HepG2 (cell line): ENCODE results near the gene GNAT2. TPM values are rescaled to one million over a fixed set of nuclear protein-coding genes. Genes with fewer than 3 reads are reported as not detected.

Experiments used
- ATAC-seq: fragments of 200-7000 bp; cut with Tn5 transposase; 3 replicates; pipeline ENCODE4 v1.9.1; 2020; ENCODE audit warnings: mild to moderate bottlenecking, moderate library complexity
- BruUV-seq: library from RNA; stranded (reverse); fragments of 400-500 nt; replicated peaks from 2 replicates; lab custom pipeline; 2021; lab: Mats Ljungman, UMichigan
- CTCF ChIA-PET: fragments of 300-600 bp; formaldehyde crosslinking; extraction: SDS; loops from one replicate; lab custom pipeline; 2021; ENCODE audit warnings: low total read pairs, inconsistent platforms, low intra/inter-chr PET ratio; lab: Yijun Ruan, JAX
- POLR2A ChIA-PET: fragments of 350-600 bp; sonication (Branson Sonifier 250); formaldehyde crosslinking; loops from one replicate; lab custom pipeline; 2020; ENCODE audit warnings: antibody characterized with exemption, inconsistent platforms; lab: Yijun Ruan, JAX
- DNase-seq: peaks from one replicate; pipeline ENCODE4 v3.0.0-alpha.2; 2015; ENCODE audit warnings: low spot score
- FAIRE-seq: peaks from 3 replicates; lab custom pipeline; 2011; peaks lifted over from hg19 to GRCh38; lab: Jason Lieb, UNC
- H2AFZ ChIP-seq: one replicate; pipeline ENCODE4 v1.6.1; 2011; ENCODE audit warnings: low read length, inconsistent platforms
- H3K27ac ChIP-seq: fragments of 300-600 bp; 3 replicates; pipeline ENCODE4 v1.8.0; 2011; ENCODE audit warnings: mixed run types, mild to moderate bottlenecking, mixed read lengths, low read length, inconsistent platforms; ENCODE audit not compliant: insufficient read depth; ENCODE audit errors: extremely low read length
- H3K27me3 ChIP-seq, 2 experiments: fragments of 200-600 bp in 1 of 2; 2 replicates in 1 of 2; 3 replicates in 1 of 2; pipeline versions ENCODE4 v1.6.0 to v1.8.0; 2011; ENCODE audit warnings: low read length in 2 of 2, mild to moderate bottlenecking in 2 of 2, moderate library complexity in 2 of 2, inconsistent platforms in 1 of 2; ENCODE audit not compliant: insufficient read depth in 2 of 2, control insufficient read depth in 1 of 2
- H3K36me3 ChIP-seq, 2 experiments: fragments of 200-600 bp in 1 of 2; replicated peaks in 1 of 2; 2 replicates in 1 of 2; 3 replicates in 1 of 2; pipeline versions ENCODE4 v1.5.1 to v1.8.0; 2011; ENCODE audit warnings: low read length in 2 of 2, inconsistent platforms in 1 of 2; ENCODE audit not compliant: insufficient read depth in 2 of 2, control insufficient read depth in 1 of 2
- H3K4me1 ChIP-seq: 2 replicates; pipeline ENCODE4 v1.5.1; 2012; ENCODE audit warnings: low read length, inconsistent platforms; ENCODE audit not compliant: insufficient read depth
- H3K4me2 ChIP-seq: 2 replicates; pipeline ENCODE4 v1.6.0; 2011; ENCODE audit warnings: low read depth, low read length, inconsistent platforms
- H3K4me3 ChIP-seq, 3 experiments: fragments of 200-600 bp in 1 of 3; sonication (generic), shearing (Covaris generic) in 1 of 3; replicated peaks in 1 of 3; 2 replicates each; pipeline ENCODE4 v1.5.1; 2011 to 2016; ENCODE audit warnings: low read length in 3 of 3, inconsistent platforms in 2 of 3, low read depth in 2 of 3, mild to moderate bottlenecking in 2 of 3, control low read depth in 1 of 3, mixed read lengths in 1 of 3; ENCODE audit not compliant: insufficient read depth in 1 of 3
- H3K79me2 ChIP-seq: one replicate; pipeline ENCODE4 v1.6.1; 2011; ENCODE audit warnings: low read length, inconsistent platforms; ENCODE audit not compliant: insufficient read depth
- H3K9ac ChIP-seq: 2 replicates; pipeline ENCODE4 v1.6.0; 2011; ENCODE audit warnings: mild to moderate bottlenecking, low read depth, low read length, inconsistent platforms; ENCODE audit not compliant: insufficient read depth
- H3K9me3 ChIP-seq: 2 replicates; pipeline ENCODE4 v1.5.1; 2012; ENCODE audit warnings: mild to moderate bottlenecking, low read length
- H4K20me1 ChIP-seq: 2 replicates; pipeline ENCODE4 v1.6.0; 2011; ENCODE audit warnings: inconsistent platforms, mild to moderate bottlenecking, low read length, moderate library complexity; ENCODE audit not compliant: insufficient read depth
- ARID2 ChIP-seq: sonication (generic); formaldehyde crosslinking; IDR thresholded peaks from 2 replicates; pipeline ENCODE4 v1.8.1; 2022; ENCODE audit warnings: mild to moderate bottlenecking, missing genetic modification reagents, borderline replicate concordance
- DRAP1 ChIP-seq: IDR thresholded peaks from 2 replicates; pipeline ENCODE4 v1.6.1; 2016; ENCODE audit warnings: missing genetic modification reagents, missing compliant biosample characterization
- MYNN ChIP-seq: sonication (generic); formaldehyde crosslinking; IDR thresholded peaks from 2 replicates; pipeline ENCODE4 v1.4.0; 2020; ENCODE audit warnings: mild to moderate bottlenecking, low read depth, missing genetic modification reagents
- NFYB ChIP-seq: sonication (generic); formaldehyde crosslinking; IDR thresholded peaks from 2 replicates; pipeline ENCODE4 v1.4.0; 2020; ENCODE audit warnings: missing genetic modification reagents
- NR2F1 ChIP-seq, 2 experiments: fragments of 450-650 bp in 1 of 2; formaldehyde crosslinking in 1 of 2; IDR thresholded peaks; 2 replicates each; pipeline versions ENCODE4 v1.5.0 to v1.6.1; 2016 to 2020; ENCODE audit warnings: mild to moderate bottlenecking in 1 of 2, missing compliant biosample characterization in 1 of 2, missing genetic modification reagents in 1 of 2, moderate library complexity in 1 of 2
- PCBP1 ChIP-seq: fragments of 200-400 bp; formaldehyde crosslinking; IDR thresholded peaks from 2 replicates; pipeline ENCODE4 v1.6.1; 2017; ENCODE audit warnings: mild to moderate bottlenecking, low read depth, low read length, borderline replicate concordance
- POLR2A ChIP-seq, 2 experiments: IDR thresholded peaks; 2 replicates each; pipeline ENCODE4 v1.6.1; 2011; ENCODE audit warnings: low read depth in 2 of 2, low read length in 2 of 2, mild to moderate bottlenecking in 1 of 2, moderate library complexity in 1 of 2; ENCODE audit not compliant: insufficient read depth in 1 of 2
- POLR2AphosphoS5 ChIP-seq: IDR thresholded peaks from 2 replicates; pipeline ENCODE4 v1.6.1; 2012; ENCODE audit warnings: low read depth, low read length
- PPARG ChIP-seq: conservative IDR thresholded peaks from 2 replicates; pipeline ENCODE4 v1.6.1; 2016; ENCODE audit warnings: missing biosample characterization, missing genetic modification reagents
- REPIN1 ChIP-seq: sonication (generic); formaldehyde crosslinking; IDR thresholded peaks from 2 replicates; pipeline ENCODE4 v1.8.0; 2022; ENCODE audit warnings: missing genetic modification reagents, low read depth, mild to moderate bottlenecking, borderline replicate concordance
- SIX4 ChIP-seq: sonication (generic); formaldehyde crosslinking; IDR thresholded peaks from 2 replicates; pipeline ENCODE4 v1.4.0; 2020; ENCODE audit warnings: missing genetic modification reagents
- SP1 ChIP-seq, 2 experiments: fragments of 450-650 bp in 1 of 2; sonication (generic) in 1 of 2; formaldehyde crosslinking in 1 of 2; IDR thresholded peaks; 2 replicates each; pipeline versions ENCODE4 v1.4.0 to v1.6.1; 2016 to 2020; ENCODE audit warnings: missing genetic modification reagents in 1 of 2
- SP5 ChIP-seq: IDR thresholded peaks from 2 replicates; pipeline ENCODE4 v1.6.1; 2016; ENCODE audit warnings: low read depth, borderline replicate concordance
- TEAD3 ChIP-seq: optimal IDR thresholded peaks from 2 replicates; pipeline ENCODE3; 2016; ENCODE audit warnings: borderline replicate concordance
- UBTF ChIP-seq: sonication (generic); formaldehyde crosslinking; IDR thresholded peaks from 2 replicates; pipeline ENCODE4 v1.4.0; 2020; ENCODE audit warnings: mild to moderate bottlenecking, missing genetic modification reagents
- ZFY ChIP-seq: sonication (generic); formaldehyde crosslinking; IDR thresholded peaks from 2 replicates; pipeline ENCODE4 v1.4.0; 2020; ENCODE audit warnings: missing genetic modification reagents
- ZNF24 ChIP-seq: fragments of 450-650 bp; IDR thresholded peaks from 2 replicates; pipeline ENCODE4 v1.6.1; 2017; ENCODE audit warnings: antibody characterized with exemption, mild to moderate bottlenecking
- ZNF274 ChIP-seq: sonication (generic); formaldehyde crosslinking; IDR thresholded peaks from 2 replicates; pipeline ENCODE4 v1.5.1; 2020; ENCODE audit warnings: mild to moderate bottlenecking, missing genetic modification reagents
- ZNF382 ChIP-seq: sonication (generic); formaldehyde crosslinking; IDR thresholded peaks from 2 replicates; pipeline ENCODE4 v1.5.0; 2020; ENCODE audit warnings: missing genetic modification reagents, mild to moderate bottlenecking, borderline replicate concordance
- ZNF713 ChIP-seq: sonication (generic); formaldehyde crosslinking; IDR thresholded peaks from 2 replicates; pipeline ENCODE4 v1.4.0; 2020; ENCODE audit warnings: mild to moderate bottlenecking, missing genetic modification reagents
- ZNF780A ChIP-seq: sonication (generic); formaldehyde crosslinking; IDR thresholded peaks from 2 replicates; pipeline ENCODE4 v1.8.0; 2022; ENCODE audit warnings: mild to moderate bottlenecking, missing genetic modification reagents, moderate library complexity
- WGBS: methylation state at CpG from one replicate; pipeline ENCODE4 v1.1.6; 2017; ENCODE audit warnings: low lambda C conversion rate; 5-methylcytosine and 5-hydroxymethylcytosine counted together
- in situ Hi-C: cut with HindIII; loops from 2 replicates; pipeline ENCODE4 v1.10.0; 2017; ENCODE audit warnings: low pct_unique_long_range_greater_than_20kb; ENCODE audit not compliant: extremely low pct_ligation_motif_present
- intact Hi-C: fragments of 100-400 bp; cut with micrococcal nuclease; formaldehyde crosslinking; loops from one replicate; pipeline ENCODE4 v1.10.0; 2022; ENCODE audit not compliant: unreplicated experiment
- polyA plus RNA-seq, 8 experiments: library from polyadenylated mRNA; depleted of rRNA in 3 of 8; stranded (reverse) in 7 of 8; unstranded in 1 of 8; fragments of >200 nt; fragmentation: Illumina TruSeq in 4 of 8; extraction: Trizol in 4 of 8; gene quantifications; 2 replicates each; pipeline versions ENCODE4 v1.2.1 to v1.2.3, GENCODE V29; 2011 to 2016; ENCODE audit warnings: low read depth in 4 of 8, missing spikeins in 1 of 8, mixed read lengths in 1 of 8; ENCODE audit not compliant: insufficient read depth in 1 of 8
- total RNA-seq, 5 experiments: library from RNA; depleted of rRNA; stranded (reverse); fragments of >200 nt; fragmentation: Illumina TruSeq; extraction: Trizol; gene quantifications; 2 replicates each; pipeline ENCODE4 v1.2.3, GENCODE V29; 2016; ENCODE audit warnings: low read depth in 1 of 5

The GNAT2 gene
- total and polyA plus RNA-seq, 2 of the 13 experiments (the other 11 are each of a cell fraction or from before 2014, with no cell fraction given): 0.08 to 0.20 TPM

DNA sequence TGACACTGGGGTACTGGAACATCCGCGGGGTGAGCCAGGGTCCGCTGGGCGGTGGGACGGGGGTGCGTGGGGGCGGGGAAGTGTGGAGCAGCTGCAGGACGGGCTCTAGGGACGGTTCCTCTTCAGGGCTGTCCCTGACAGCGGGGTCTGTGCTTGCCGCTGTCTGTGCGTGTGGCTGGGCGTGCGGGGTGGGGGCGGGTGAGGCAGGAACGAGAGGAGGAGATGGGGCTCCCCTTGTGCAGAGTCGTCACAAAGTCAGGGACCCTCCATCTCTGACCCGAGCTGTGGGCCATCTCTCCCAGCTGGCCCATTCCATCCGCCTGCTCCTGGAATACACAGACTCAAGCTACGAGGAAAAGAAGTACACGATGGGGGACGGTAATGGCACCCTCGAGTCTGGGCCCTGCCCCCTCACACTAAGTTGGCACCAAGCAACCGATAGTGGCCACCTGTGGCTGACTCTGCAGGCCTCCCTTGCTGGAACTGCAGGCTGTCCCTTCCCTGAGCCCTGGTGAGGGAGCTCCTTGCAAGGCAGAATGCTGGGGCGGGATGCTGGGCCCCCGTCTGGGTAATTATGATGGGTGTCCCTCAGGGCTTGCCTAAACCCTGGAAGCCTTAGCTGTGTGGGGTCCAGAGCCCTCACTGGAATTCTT is 48.8 kb upstream of the GNAT2 start (continued):
- TF ChIP-seq UBTF (0 out of 2 replicates have a peak, but pooled peaks have one; percentile 9), REPIN1 (CRISPR knock-in tag) (no peak), SIX4 (CRISPR knock-in tag) (no peak), ZNF382 (CRISPR knock-in tag) (no peak), PCBP1 (no peak), NR2F1 (CRISPR knock-in tag; IDR thresholded peaks at IDR 0.05) (no peak), ZNF780A (CRISPR knock-in tag) (no peak), ARID2 (CRISPR knock-in tag) (no peak)

DNA sequence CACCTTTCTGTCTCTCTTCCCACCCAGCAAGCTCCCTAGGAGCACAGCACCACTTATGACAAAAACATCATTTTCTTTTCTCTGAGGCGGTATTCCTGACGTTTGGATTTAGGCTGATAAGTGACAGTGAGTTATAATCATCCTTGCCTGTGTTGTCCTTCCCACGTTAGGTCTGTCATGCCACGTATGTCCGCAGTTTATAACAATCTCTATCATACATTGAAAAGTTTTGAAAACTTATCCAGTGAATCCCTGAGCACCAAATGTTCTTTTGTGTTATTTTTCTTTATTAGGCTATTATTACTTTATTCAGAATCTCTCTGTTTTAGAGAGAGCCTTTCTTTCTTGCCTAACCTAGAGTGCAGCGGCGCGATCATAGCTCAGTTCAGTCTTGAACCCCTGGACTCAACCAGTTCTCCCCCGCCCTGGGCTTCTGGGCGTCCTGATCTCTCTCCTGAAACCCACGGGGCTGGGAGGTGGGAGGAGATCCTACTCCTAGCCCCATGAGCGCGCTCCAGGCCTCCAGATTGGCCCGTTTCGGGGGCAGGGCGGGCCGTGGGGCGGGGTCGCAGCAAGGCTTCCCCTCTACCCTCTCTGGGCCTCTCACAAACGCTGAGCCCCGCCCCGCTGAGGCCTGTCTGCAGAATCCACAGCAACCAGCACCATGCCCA is 48.2 kb upstream of the GNAT2 start, which contains the start of gene GSTM2:
TSS of gene GSTM2 (plus strand) at position 606 of the 671 bp plus-strand sequence. CDS start at position 665, 59 bp downstream.
- Histone ChIP-seq H3K36me3 (no peaks in the 10 kb centered on the region; a peak in 1 of 5 replicates), H3K27me3 (no peaks in the 10 kb centered on the region), H3K9me3 (no peaks in the 10 kb centered on the region), H3K4me1 (peaks cover 13% of the 10 kb centered on the region), H2AFZ (peak within 1 kb of the TSS; percentile 50), H3K4me2 (peak within 1 kb of the TSS; percentile 80), H4K20me1 (no peaks in the 10 kb centered on the region), H3K27ac (no peak within 1 kb of the TSS), H3K4me3 (peak within 1 kb of the TSS; percentile 56 to 70 (median 58)), H3K9ac (peak within 1 kb of the TSS; percentile 55; the same call in 1 of the 2 replicates), H3K79me2 (no peaks in the 10 kb centered on the region)
- in situ Hi-C loops (loop anchor here (10.0 kb wide), 1 partner anchor 47 kb away; the partner anchor contains the start of gene GSTM5), intact Hi-C loops (no loop called here)
- ChIA-PET CTCF (no interaction called here), POLR2A (interaction anchor here (1.1 to 1.8 kb wide), 2 partner anchors 11 to 27 kb away, joined by 3 to 10 read pairs; partner anchors contain the start of gene GSTM4)
- 24% methylated on average over 13 of the region's 22 CpGs for WGBS
- DNase-seq (peak; percentile 80), FAIRE-seq (peak; percentile 39), ATAC-seq (peak; percentile 100)
- BruUV-seq: no TSS peak
- TF ChIP-seq ZNF274 (CRISPR knock-in tag) (no peak), ZNF713 (CRISPR knock-in tag) (no peak), ZNF24 (0 out of 2 replicates have a peak, but pooled peaks have one; percentile 38), POLR2A (IDR thresholded peaks at IDR 0.05; ENCODE audit: insufficient read depth in 1 of 2, low read depth in 2 of 2, low read length in 2 of 2) (peak in 1 of 2 experiments; percentile 44; a peak in 1 of 4 replicates), SP1 (IDR thresholded peaks at IDR 0.05) (no peak), SP1 (CRISPR knock-in tag; IDR thresholded peaks at IDR 0.05) (peak; percentile 52; the same call in 1 of the 2 replicates), DRAP1 (CRISPR knock-in tag) (peak; percentile 65), PPARG (no peak), TEAD3 (CRISPR knock-in tag) (peak; percentile 23), MYNN (CRISPR knock-in tag) (no peak), SP5 (CRISPR knock-in tag) (peak; percentile 66), ZFY (CRISPR knock-in tag) (peak; percentile 62; the same call in 1 of the 2 replicates), NFYB (peak; percentile 64), POLR2AphosphoS5 (0 out of 2 replicates have a peak, but pooled peaks have one; percentile 20)
